Ovary (tissue), 9 donors: ENCODE results near the gene COPZ1. TPM values are rescaled to one million over a fixed set of nuclear protein-coding genes. Genes with fewer than 3 reads are reported as not detected.

Experiments
- DNase-seq, 5 donors: peaks; one replicate each; pipeline ENCODE4 v3.0.0-alpha.2; 2019 to 2020
- H3K27ac ChIP-seq, 2 donors: fragments of 200-600 bp; one replicate each; pipeline versions ENCODE4 v1.5.1 to v1.8.0; 2019 to 2022
- H3K27me3 ChIP-seq: fragments of 200-600 bp; one replicate; pipeline ENCODE4 v1.8.0; 2022
- H3K36me3 ChIP-seq: fragments of 200-600 bp; sonication (generic); one replicate; pipeline ENCODE4 v1.5.1; 2019
- H3K4me1 ChIP-seq: one replicate; pipeline ENCODE4 v1.8.1; 2013; ENCODE audit warnings: mild to moderate bottlenecking, moderate library complexity; ENCODE audit not compliant: insufficient read depth
- H3K4me3 ChIP-seq: fragments of 200-600 bp; sonication (generic); one replicate; pipeline ENCODE4 v1.5.1; 2017
- H3K9me3 ChIP-seq, 2 donors: fragments of 200-600 bp in 1 of 2; sonication (generic) in 1 of 2; one replicate each; pipeline versions ENCODE4 v1.5.1 to v1.8.1; 2013 to 2019; ENCODE audit warnings: mild to moderate bottlenecking in 1 of 2, moderate library complexity in 1 of 2
- EP300 ChIP-seq: sonication (generic); formaldehyde crosslinking; IDR thresholded peaks from one replicate; pipeline ENCODE4 v1.6.1; 2017; ENCODE audit warnings: antibody characterized with exemption
- POLR2A ChIP-seq: fragments of 450-650 bp; IDR thresholded peaks from one replicate; pipeline ENCODE4 v1.6.1; 2017; ENCODE audit warnings: antibody characterized with exemption, mild to moderate bottlenecking, moderate library complexity
- WGBS, 3 donors: extraction: QIAGEN DNeasy Blood & Tissue Kit in 1 of 3; methylation state at CpG; one replicate each; pipeline versions ENCODE4 v1.1.5 to v1.1.7; 2013 to 2017; 5-methylcytosine and 5-hydroxymethylcytosine counted together
- intact Hi-C, 4 donors: fragments of 100-400 bp; cut with DNase I; formaldehyde crosslinking; loops; one replicate each; pipeline versions ENCODE4 v1.11.0 to v1.15.1; 2022 to 2023
- polyA plus RNA-seq, 2 donors: library from polyadenylated mRNA; stranded (reverse); fragments of 200-250 nt in 1 of 2; fragments of 350-450 nt in 1 of 2; fragmentation: Illumina TruSeq in 1 of 2; extraction: RNeasy Lipid Tissue Mini Kit (QIAGEN cat#74804) in 1 of 2; gene quantifications; one replicate each; pipeline ENCODE4 v1.2.3, GENCODE V29; 2013 to 2014
- total RNA-seq, 7 donors: library from RNA; depleted of rRNA in 2 of 7; stranded (reverse); fragments of >200 nt in 2 of 7; fragmentation: NEBNext Ultra II Directional in 3 of 7; extraction: Animal tissue kit (Norgen Biotek cat#: 25700) in 3 of 7; gene quantifications; one replicate each; pipeline versions ENCODE4 v1.1.0 to v1.2.4, GENCODE V29; 2016 to 2023
- TF ChIP-seq, protein P1 (sequence below), 3 donors: fragments of 450-650 bp in 2 of 3; fragments of 200-600 bp in 1 of 3; IDR thresholded peaks; one replicate each; pipeline versions ENCODE4 v1.5.1 to v1.8.0; 2016 to 2022; ENCODE audit warnings: antibody characterized with exemption in 3 of 3, mild to moderate bottlenecking in 1 of 3
- donor health status: DM: no; HTN: no; CAD: no; lungs with moderate emphysema.
- donor health status: DM: no; HTN: no; CAD: no.
- donor health status: Bipolar disorder and iron deficiency.
- donor health status: DM: yes; HTN: yes; CAD: no.
- donor health status: DM: no; HTN: no; CAD: no.
- donor health status: DM: yes; HTN: yes; CAD: no.

The COPZ1 gene
- total and polyA plus RNA-seq, 9 donors: 41.7 to 219 (median 108) TPM

DNA sequence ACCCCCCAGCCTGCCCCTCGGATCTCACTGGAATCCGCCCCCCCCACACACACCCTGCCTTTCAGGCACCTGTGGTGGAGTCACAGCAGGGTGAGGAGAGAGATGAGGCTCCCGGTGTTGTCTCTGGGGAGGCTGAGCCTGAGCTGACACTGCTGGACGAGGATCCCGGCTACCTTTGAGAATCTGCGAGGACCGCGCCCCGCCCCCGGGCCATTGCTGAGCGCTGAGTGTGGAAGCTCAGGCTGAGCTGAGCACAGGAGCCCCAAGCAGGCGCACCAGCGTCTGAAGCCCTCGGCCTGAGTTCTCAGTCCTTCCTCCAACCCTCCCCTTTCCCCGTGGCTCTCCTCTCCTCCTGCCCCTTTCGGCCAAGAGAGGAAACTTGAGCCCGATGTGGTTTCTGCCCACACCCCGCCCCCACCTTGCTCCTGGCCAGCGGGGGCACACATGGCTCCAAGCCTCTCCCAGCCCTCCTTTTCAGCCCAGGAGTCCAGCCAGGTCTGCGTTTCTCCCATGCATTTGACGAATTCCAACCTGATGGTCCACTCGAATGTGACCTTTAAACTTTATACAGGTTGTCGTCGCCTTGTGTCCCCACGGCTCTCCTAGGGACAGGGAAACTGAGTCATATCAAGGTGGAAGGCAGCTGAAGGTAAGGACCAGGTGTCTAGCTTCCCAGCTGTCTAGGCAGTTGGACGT is 24.1 kb upstream of the COPZ1 start, which contains the start of gene NFE2:
NFE2 (minus strand) TSS at position 284 of the 696 bp plus-strand sequence. CDS start 5,767 bp downstream, outside the sequence.
- Histone ChIP-seq H3K27ac (no peak within 1 kb of the TSS), H3K4me1 (no peaks in the 10 kb centered on the region), H3K36me3 (no peaks in the 10 kb centered on the region), H3K27me3 (no peaks in the 10 kb centered on the region), H3K9me3 (no peaks in the 10 kb centered on the region), H3K4me3 (no peak within 1 kb of the TSS)
- peak in 1 of 5 donors; percentile 24 for DNase-seq
- intact Hi-C loops: no loop called here
- WGBS, 3 donors: 6 to 9% (median 7%) methylated on average over 23 to 26 of the region's 26 CpGs
- TF ChIP-seq EP300: no peak
- TF ChIP-seq POLR2A: no peak
- TF ChIP-seq, protein P1, sequence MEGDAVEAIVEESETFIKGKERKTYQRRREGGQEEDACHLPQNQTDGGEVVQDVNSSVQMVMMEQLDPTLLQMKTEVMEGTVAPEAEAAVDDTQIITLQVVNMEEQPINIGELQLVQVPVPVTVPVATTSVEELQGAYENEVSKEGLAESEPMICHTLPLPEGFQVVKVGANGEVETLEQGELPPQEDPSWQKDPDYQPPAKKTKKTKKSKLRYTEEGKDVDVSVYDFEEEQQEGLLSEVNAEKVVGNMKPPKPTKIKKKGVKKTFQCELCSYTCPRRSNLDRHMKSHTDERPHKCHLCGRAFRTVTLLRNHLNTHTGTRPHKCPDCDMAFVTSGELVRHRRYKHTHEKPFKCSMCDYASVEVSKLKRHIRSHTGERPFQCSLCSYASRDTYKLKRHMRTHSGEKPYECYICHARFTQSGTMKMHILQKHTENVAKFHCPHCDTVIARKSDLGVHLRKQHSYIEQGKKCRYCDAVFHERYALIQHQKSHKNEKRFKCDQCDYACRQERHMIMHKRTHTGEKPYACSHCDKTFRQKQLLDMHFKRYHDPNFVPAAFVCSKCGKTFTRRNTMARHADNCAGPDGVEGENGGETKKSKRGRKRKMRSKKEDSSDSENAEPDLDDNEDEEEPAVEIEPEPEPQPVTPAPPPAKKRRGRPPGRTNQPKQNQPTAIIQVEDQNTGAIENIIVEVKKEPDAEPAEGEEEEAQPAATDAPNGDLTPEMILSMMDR (IDR thresholded peaks at IDR 0.05): no peak

GRCh38 chr12:54301428-54302048 is 23.4 kb upstream of the COPZ1 start:
- DNase-seq: no peak
- Histone ChIP-seq H3K9me3 (no peaks in the 10 kb centered on the region), H3K27ac (no peak overlapping the region), H3K4me1 (no peaks in the 10 kb centered on the region), H3K4me3 (no peak overlapping the region), H3K36me3 (no peaks in the 10 kb centered on the region), H3K27me3 (no peaks in the 10 kb centered on the region)
- 75 to 89% (median 81%) methylated on average over 1 of the region's 1 CpG for WGBS, 3 donors
- intact Hi-C loops: no loop called here
- TF ChIP-seq, protein P1 (IDR thresholded peaks at IDR 0.05): no peak
- TF ChIP-seq EP300 (no peak), POLR2A (no peak)

DNA sequence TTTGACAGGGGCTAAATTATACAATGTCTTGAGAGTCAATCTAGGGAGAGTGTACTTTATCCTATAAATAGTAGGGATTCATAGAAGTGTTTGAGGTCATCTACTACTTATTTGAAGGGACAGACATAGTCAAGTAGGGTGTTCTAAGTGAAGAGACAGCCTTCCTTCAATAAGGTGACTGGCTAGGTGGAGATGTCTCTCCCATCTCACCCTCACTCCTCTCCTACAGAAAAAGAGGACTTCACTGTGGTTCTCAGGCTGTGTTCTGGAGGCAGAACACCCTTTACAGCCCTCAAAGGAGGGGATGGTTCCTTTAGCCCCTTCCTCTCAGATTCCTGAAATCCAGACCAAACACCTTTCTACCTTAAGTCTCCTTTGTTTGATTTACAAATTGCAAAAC is 21.3 kb upstream of the COPZ1 start:
- Histone ChIP-seq H3K36me3 (no peaks in the 10 kb centered on the region), H3K27me3 (no peaks in the 10 kb centered on the region), H3K9me3 (no peaks in the 10 kb centered on the region), H3K4me3 (no peak overlapping the region), H3K27ac (no peak overlapping the region), H3K4me1 (no peaks in the 10 kb centered on the region)
- DNase-seq: no peak
- intact Hi-C loops: no loop called here
- TF ChIP-seq, protein P1 (IDR thresholded peaks at IDR 0.05): no peak
- TF ChIP-seq POLR2A: no peak
- TF ChIP-seq EP300: no peak

- Histone ChIP-seq H3K36me3 (no peaks in the 10 kb centered on the region), H3K4me3 (no peak overlapping the region), H3K27ac (no peak overlapping the region), H3K4me1 (no peaks in the 10 kb centered on the region), H3K9me3 (no peaks in the 10 kb centered on the region), H3K27me3 (no peaks in the 10 kb centered on the region)
- WGBS, 3 donors: 19 to 24% (median 20%) methylated on average over 12 of the region's 12 CpGs
- DNase-seq: peak in 2 of 5 donors; percentile 49 to 50
- intact Hi-C loops: no loop called here
- TF ChIP-seq EP300 (no peak), POLR2A (no peak)
- TF ChIP-seq, protein P1 (IDR thresholded peaks at IDR 0.05): no peak
These were observed 20.6 kb upstream of the COPZ1 start for GRCh38 chr12:54304187-54304810.
